DMS53 treated with DMSO at 0.1 percent for 48 hours (cell line): Measurements from ENCODE around the gene NFAT5.

ENCODE experiments used
- DNase-seq: peaks from one replicate; lab custom pipeline; 2025; ENCODE audit not compliant: unreplicated experiment; lab: John Stamatoyannopoulos, UW

Gene NFAT5

GRCh38 chr16:69590590-69590989 is 24.8 kb downstream of the NFAT5 start:
- no peak for DNase-seq

GRCh38 chr16:69593751-69594255 is 28.0 kb downstream of the NFAT5 start:
- no peak for DNase-seq

GRCh38 chr16:69595127-69596036 is 29.6 kb downstream of the NFAT5 start:
- no peak for DNase-seq

- no peak for DNase-seq
Measured at GRCh38 chr16:69596801-69597200, 31.0 kb downstream of the NFAT5 start.

- no peak for DNase-seq
Measured at GRCh38 chr16:69598045-69598444, 32.3 kb downstream of the NFAT5 start.

- DNase-seq, result no peak
Measured at GRCh38 chr16:69599731-69600130, 34.0 kb downstream of the NFAT5 start.

GRCh38 chr16:69600202-69600601 is 34.4 kb downstream of the NFAT5 start:
- no peak for DNase-seq

GRCh38 chr16:69601250-69601649 is 35.5 kb downstream of the NFAT5 start:
- no peak for DNase-seq

GRCh38 chr16:69606985-69607384 is 41.2 kb downstream of the NFAT5 start:
- no peak for DNase-seq

- DNase-seq, result no peak
Measured at GRCh38 chr16:69607674-69608073, 41.9 kb downstream of the NFAT5 start.

GRCh38 chr16:69610356-69610755 is 44.6 kb downstream of the NFAT5 start:
- DNase-seq, result no peak

GRCh38 chr16:69611103-69611640 is 45.4 kb downstream of the NFAT5 start:
- no peak for DNase-seq

- peak; percentile 11 for DNase-seq
Measured at GRCh38 chr16:69613378-69614154, 47.8 kb downstream of the NFAT5 start.

- DNase-seq, result no peak
Measured at GRCh38 chr16:69615528-69615927, 49.8 kb downstream of the NFAT5 start.

- no peak for DNase-seq
Measured at GRCh38 chr16:69616082-69616481, 50.3 kb downstream of the NFAT5 start.

GRCh38 chr16:69618307-69618706 is 52.5 kb downstream of the NFAT5 start:
- DNase-seq, result no peak

GRCh38 chr16:69618721-69619120 is 53.0 kb downstream of the NFAT5 start:
- DNase-seq, result no peak

- no peak for DNase-seq
Measured at GRCh38 chr16:69619514-69619913, 53.7 kb downstream of the NFAT5 start.

- DNase-seq, result no peak
Measured at GRCh38 chr16:69620573-69620972, 54.8 kb downstream of the NFAT5 start.

GRCh38 chr16:69621225-69621624 is 55.5 kb downstream of the NFAT5 start:
- DNase-seq, result no peak

GRCh38 chr16:69626256-69626655 is 60.5 kb downstream of the NFAT5 start:
- no peak for DNase-seq

GRCh38 chr16:69632828-69633227 is 67.1 kb downstream of the NFAT5 start:
- DNase-seq, result no peak
